Endothelial cell of umbilical vein (primary cell): ENCODE data around the gene NRP2. TPM values are rescaled to one million over a fixed set of nuclear protein-coding genes. Genes with fewer than 3 reads are reported as not detected.

Experiments
- BruUV-seq: library from RNA; stranded (reverse); fragments of 400-500 nt; replicated peaks from 2 replicates; lab custom pipeline; 2021; lab: Mats Ljungman, UMichigan
- CTCF ChIA-PET: fragments of 300-600, 350-600 bp; sonication (Branson Sonifier 250); formaldehyde crosslinking; loops from one replicate; lab custom pipeline; 2021; ENCODE audit warnings: antibody characterized with exemption, inconsistent platforms; lab: Charles Lee
- POLR2A ChIA-PET: fragments of 300-600, 350-600 bp; sonication (Branson Sonifier 250); formaldehyde crosslinking; loops from one replicate; lab custom pipeline; 2021; ENCODE audit warnings: antibody characterized with exemption, inconsistent platforms; lab: Charles Lee
- DNase-seq: peaks from one replicate; pipeline ENCODE4 v3.0.0-alpha.2; 2011; ENCODE audit warnings: low read depth, low spot score
- FAIRE-seq: peaks from 2 replicates; lab custom pipeline; 2011; peaks lifted over from hg19 to GRCh38; lab: Jason Lieb, UNC
- H2AFZ ChIP-seq: 2 replicates; pipeline ENCODE4 v1.6.0; 2012; ENCODE audit warnings: low read depth, low read length, control low read depth, inconsistent platforms
- H3K27ac ChIP-seq: 2 replicates; pipeline ENCODE4 v1.5.1; 2011; ENCODE audit warnings: low read depth, mild to moderate bottlenecking, control low read depth, low read length, moderate library complexity; ENCODE audit not compliant: insufficient read depth
- H3K27me3 ChIP-seq, 2 experiments: 2 replicates each; pipeline versions ENCODE4 v1.6.0 to v1.6.1; 2011; ENCODE audit warnings: low read length in 2 of 2, mixed read lengths in 1 of 2; ENCODE audit not compliant: control insufficient read depth in 2 of 2, insufficient read depth in 2 of 2
- H3K36me3 ChIP-seq, 2 experiments: 2 replicates in 1 of 2; 3 replicates in 1 of 2; pipeline ENCODE4 v1.5.1; 2011; ENCODE audit warnings: low read length in 2 of 2, mild to moderate bottlenecking in 1 of 2, moderate library complexity in 1 of 2; ENCODE audit not compliant: control insufficient read depth in 2 of 2, insufficient read depth in 2 of 2; ENCODE audit errors: extremely low read depth in 1 of 2
- H3K4me1 ChIP-seq: 3 replicates; pipeline ENCODE4 v1.5.1; 2011; ENCODE audit warnings: mild to moderate bottlenecking, low read length; ENCODE audit not compliant: control insufficient read depth, insufficient read depth; ENCODE audit errors: extremely low read depth
- H3K4me2 ChIP-seq: 2 replicates; pipeline ENCODE4 v1.6.1; 2011; ENCODE audit warnings: low read length, control low read depth, mixed read lengths; ENCODE audit not compliant: insufficient read depth
- H3K4me3 ChIP-seq, 3 experiments: fragments of 200-600 bp in 1 of 3; sonication (generic), shearing (Covaris generic) in 1 of 3; replicated peaks in 1 of 3; 2 replicates each; pipeline ENCODE4 v1.5.1; 2011 to 2016; ENCODE audit warnings: control low read depth in 3 of 3, low read length in 3 of 3, mild to moderate bottlenecking in 2 of 3, inconsistent platforms in 1 of 3, low read depth in 1 of 3, moderate library complexity in 1 of 3; ENCODE audit not compliant: insufficient read depth in 1 of 3
- H3K79me2 ChIP-seq: 2 replicates; pipeline ENCODE4 v1.6.0; 2012; ENCODE audit warnings: low read length, inconsistent platforms; ENCODE audit not compliant: control insufficient read depth, insufficient read depth
- H3K9ac ChIP-seq: replicated peaks from 2 replicates; pipeline ENCODE3; 2011; ENCODE audit warnings: low read length, control low read depth; ENCODE audit not compliant: insufficient read depth; ENCODE audit errors: extremely low read depth
- H3K9me1 ChIP-seq: replicated peaks from 3 replicates; pipeline ENCODE4 v1.6.0; 2011; ENCODE audit warnings: mild to moderate bottlenecking, low read length; ENCODE audit not compliant: control insufficient read depth, insufficient read depth; ENCODE audit errors: extremely low read depth
- H3K9me3 ChIP-seq: replicated peaks from 2 replicates; pipeline ENCODE4 v1.5.1; 2012; ENCODE audit warnings: low read length, inconsistent platforms; ENCODE audit not compliant: control insufficient read depth, insufficient read depth
- H4K20me1 ChIP-seq: replicated peaks from 2 replicates; pipeline ENCODE3; 2011; ENCODE audit warnings: mild to moderate bottlenecking, low read length; ENCODE audit not compliant: control insufficient read depth, insufficient read depth; ENCODE audit errors: extremely low read depth
- EZH2 ChIP-seq: IDR thresholded peaks from 2 replicates; pipeline ENCODE4 v1.6.1; 2012; ENCODE audit warnings: borderline replicate concordance, low read depth, mild to moderate bottlenecking, moderate library complexity, low read length, inconsistent platforms; ENCODE audit not compliant: severe bottlenecking
- FOS ChIP-seq: IDR thresholded peaks from 2 replicates; pipeline ENCODE4 v1.6.1; 2011; ENCODE audit warnings: mild to moderate bottlenecking, low read length, moderate library complexity, borderline replicate concordance; ENCODE audit not compliant: insufficient read depth
- GATA2 ChIP-seq: IDR thresholded peaks from 2 replicates; pipeline ENCODE4 v1.7.0; 2011; ENCODE audit warnings: low read depth, mild to moderate bottlenecking, moderate library complexity, mixed read lengths, low read length; ENCODE audit not compliant: insufficient read length, insufficient read depth
- JUN ChIP-seq: IDR thresholded peaks from 2 replicates; pipeline ENCODE4 v1.6.1; 2011; ENCODE audit warnings: borderline replicate concordance, low read depth; ENCODE audit not compliant: insufficient read length, insufficient read depth
- MYC ChIP-seq: IDR thresholded peaks from one replicate; pipeline ENCODE4 v1.6.1; 2011; ENCODE audit warnings: mild to moderate bottlenecking, low read depth, low read length
- POLR2A ChIP-seq: IDR thresholded peaks from 2 replicates; pipeline ENCODE4 v1.6.1; 2012; ENCODE audit warnings: low read depth, mild to moderate bottlenecking, control low read depth, low read length
- POLR2AphosphoS5 ChIP-seq: IDR thresholded peaks from 2 replicates; pipeline ENCODE4 v1.6.1; 2012; ENCODE audit warnings: low read depth, mild to moderate bottlenecking, control low read depth, low read length, moderate library complexity; ENCODE audit not compliant: insufficient read depth
- dilution Hi-C: fragments of 300-500 bp; cut with MboI; formaldehyde crosslinking; loops from one replicate; pipeline ENCODE4 v1.15.0; 2019; ENCODE audit warnings: low sequenced_read_pairs; ENCODE audit not compliant: extremely low pct_ligation_motif_present
- intact Hi-C: fragments of 100-400 bp; cut with micrococcal nuclease; formaldehyde crosslinking; loops from one replicate; pipeline ENCODE4 v1.10.0; 2022
- polyA plus RNA-seq, 4 experiments: library from polyadenylated mRNA; depleted of rRNA in 3 of 4; stranded (reverse) in 3 of 4; unstranded in 1 of 4; fragments of >200 nt; gene quantifications; 2 replicates each; pipeline versions ENCODE4 v1.2.1 to v1.2.3, GENCODE V29; 2011 to 2012; ENCODE audit warnings: missing spikeins in 1 of 4
- total RNA-seq: library from RNA; stranded (reverse); gene quantifications from 2 replicates; pipeline ENCODE4 v1.2.3, GENCODE V29; 2021
- TF ChIP-seq, protein P1 (sequence below), 2 donors: IDR thresholded peaks; 1 replicate in 1 of 2; 2 replicates in 1 of 2; pipeline ENCODE4 v1.5.1; 2011; ENCODE audit warnings: low read length in 2 of 2, mild to moderate bottlenecking in 2 of 2, moderate library complexity in 2 of 2, control low read depth in 1 of 2, inconsistent platforms in 1 of 2, low read depth in 1 of 2; ENCODE audit not compliant: insufficient read depth in 1 of 2; ENCODE audit errors: extremely low read depth in 1 of 2
- TF ChIP-seq, protein P2 (sequence below): IDR thresholded peaks from 2 replicates; pipeline ENCODE4 v1.6.1; 2011; ENCODE audit not compliant: insufficient read depth, insufficient read length

Gene NRP2
- total and polyA plus RNA-seq, 2 donors (not counting 3 experiments of a cell fraction or from before 2014, with no cell fraction given): 160 to 240 TPM

DNA sequence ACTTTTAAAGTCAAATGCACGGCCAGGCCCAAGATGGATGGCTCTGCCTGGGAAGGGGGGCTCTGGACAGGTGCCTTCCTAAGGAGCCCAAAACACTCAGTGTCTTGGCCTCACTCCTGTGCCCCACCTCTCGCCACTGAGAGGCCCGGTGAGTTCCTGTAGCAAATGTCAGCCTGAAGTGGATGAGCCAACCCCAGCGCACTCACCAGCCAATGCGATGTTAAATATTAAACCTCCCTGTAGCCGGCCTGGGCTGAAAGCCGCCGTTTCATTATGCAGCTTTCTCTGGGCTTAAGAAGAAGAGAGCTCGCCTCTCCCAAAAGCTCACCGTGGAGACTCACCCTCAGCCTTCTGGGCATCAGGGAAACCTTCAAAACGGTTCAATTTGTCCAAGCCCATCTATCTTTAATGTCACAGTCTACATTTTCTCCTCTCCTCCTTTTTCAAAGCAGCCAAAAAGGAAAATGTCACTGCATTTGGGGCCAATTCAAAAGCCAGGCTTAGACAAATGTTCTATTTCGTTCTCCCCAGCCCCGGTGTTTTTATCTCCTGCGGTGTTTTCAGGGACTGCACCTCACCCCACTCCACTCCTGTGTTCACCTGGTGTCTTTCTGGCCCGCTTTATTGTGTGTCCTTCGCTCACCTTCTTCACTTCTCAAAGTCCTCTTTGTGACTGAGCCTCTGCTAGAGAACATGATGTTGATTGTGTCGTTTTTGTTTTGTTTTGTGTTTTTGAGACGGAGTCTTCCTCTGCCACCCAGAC lies 124.0 kb downstream of the NRP2 start:
- TF ChIP-seq, protein P1, sequence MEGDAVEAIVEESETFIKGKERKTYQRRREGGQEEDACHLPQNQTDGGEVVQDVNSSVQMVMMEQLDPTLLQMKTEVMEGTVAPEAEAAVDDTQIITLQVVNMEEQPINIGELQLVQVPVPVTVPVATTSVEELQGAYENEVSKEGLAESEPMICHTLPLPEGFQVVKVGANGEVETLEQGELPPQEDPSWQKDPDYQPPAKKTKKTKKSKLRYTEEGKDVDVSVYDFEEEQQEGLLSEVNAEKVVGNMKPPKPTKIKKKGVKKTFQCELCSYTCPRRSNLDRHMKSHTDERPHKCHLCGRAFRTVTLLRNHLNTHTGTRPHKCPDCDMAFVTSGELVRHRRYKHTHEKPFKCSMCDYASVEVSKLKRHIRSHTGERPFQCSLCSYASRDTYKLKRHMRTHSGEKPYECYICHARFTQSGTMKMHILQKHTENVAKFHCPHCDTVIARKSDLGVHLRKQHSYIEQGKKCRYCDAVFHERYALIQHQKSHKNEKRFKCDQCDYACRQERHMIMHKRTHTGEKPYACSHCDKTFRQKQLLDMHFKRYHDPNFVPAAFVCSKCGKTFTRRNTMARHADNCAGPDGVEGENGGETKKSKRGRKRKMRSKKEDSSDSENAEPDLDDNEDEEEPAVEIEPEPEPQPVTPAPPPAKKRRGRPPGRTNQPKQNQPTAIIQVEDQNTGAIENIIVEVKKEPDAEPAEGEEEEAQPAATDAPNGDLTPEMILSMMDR (IDR thresholded peaks at IDR 0.05; ENCODE audit: extremely low read depth in 1 of 2, insufficient read depth in 1 of 2, low read depth in 1 of 2, low read length in 2 of 2): no peak
- TF ChIP-seq GATA2: no peak
- no peak for TF ChIP-seq FOS
- no peak for TF ChIP-seq POLR2A
- TF ChIP-seq JUN: no peak
- TF ChIP-seq EZH2: no peak
- TF ChIP-seq POLR2AphosphoS5: no peak
- TF ChIP-seq, protein P2, sequence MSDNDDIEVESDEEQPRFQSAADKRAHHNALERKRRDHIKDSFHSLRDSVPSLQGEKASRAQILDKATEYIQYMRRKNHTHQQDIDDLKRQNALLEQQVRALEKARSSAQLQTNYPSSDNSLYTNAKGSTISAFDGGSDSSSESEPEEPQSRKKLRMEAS: no peak
- no peak for TF ChIP-seq MYC
- no peak overlapping the region for H2AFZ ChIP-seq
- no peaks in the 10 kb centered on the region for H4K20me1 ChIP-seq
- dilution Hi-C loops (no loop called here), intact Hi-C loops (no loop called here)
- H3K9me3 ChIP-seq: no peaks in the 10 kb centered on the region
- no peak for DNase-seq
- no peak overlapping the region for H3K4me2 ChIP-seq
- H3K27me3 ChIP-seq: peaks cover 0 to 10% of the 10 kb centered on the region in 2 experiments
- FAIRE-seq: no peak
- no peak overlapping the region for H3K27ac ChIP-seq
- POLR2A ChIA-PET: no interaction called here
- H3K9me1 ChIP-seq: no peaks in the 10 kb centered on the region
- H3K9ac ChIP-seq: no peak overlapping the region
- H3K4me1 ChIP-seq: peaks cover 3% of the 10 kb centered on the region
- no peaks in the 10 kb centered on the region for H3K36me3 ChIP-seq
- no TSS peak for BruUV-seq
- CTCF ChIA-PET: no interaction called here
- H3K79me2 ChIP-seq: no peaks in the 10 kb centered on the region
- H3K4me3 ChIP-seq: no peak overlapping the region
